Measurements from ENCODE around the gene FBXO24. TPM values are rescaled to one million over a fixed set of nuclear protein-coding genes. Genes with fewer than 3 reads are reported as not detected.

FBXO24 gene
- total and polyA plus RNA-seq, 9 donors, result 0.33 to 2.2 (median 0.63) TPM

GRCh38 chr7:100584683-100585510 is 1.2 kb upstream of the FBXO24 start:
- H3K36me3 ChIP-seq, result no peaks in the 10 kb centered on the region
- H3K27me3 ChIP-seq, result no peaks in the 10 kb centered on the region
- intact Hi-C loops (cut with DNase I), result loop anchor here in 1 of 4 donors (5.0 to 10.0 kb wide), 2 partner anchors 97 to 270 kb away; partner anchors contain the start of gene SLC12A9
- WGBS, 3 donors, result 2 to 4% (median 3%) methylated on average over 20 of the region's 20 CpGs
- H3K27ac ChIP-seq, result peak overlapping the region; percentile 65 to 86
- H3K9me3 ChIP-seq, result no peaks in the 10 kb centered on the region
- DNase-seq, result peak in 4 of 5 donors; percentile 69 to 79 (median 70)
- peaks cover 14% of the 10 kb centered on the region for H3K4me1 ChIP-seq (ENCODE audit: insufficient read depth)
- TF ChIP-seq POLR2A (IDR thresholded peaks at IDR 0.05), result no peak
- TF ChIP-seq EP300 (IDR thresholded peaks at IDR 0.05), result no peak
- no peak for TF ChIP-seq CTCF (IDR thresholded peaks at IDR 0.05)
- H3K4me3 ChIP-seq, result peak overlapping the region; percentile 80

- Histone ChIP-seq H3K4me1 (ENCODE audit: insufficient read depth) (peaks cover 14% of the 10 kb centered on the region), H3K9me3 (no peaks in the 10 kb centered on the region), H3K4me3 (peak within 1 kb of the TSS; percentile 83), H3K36me3 (no peaks in the 10 kb centered on the region), H3K27me3 (no peaks in the 10 kb centered on the region), H3K27ac (peak within 1 kb of the TSS; percentile 65 to 86)
- DNase-seq, result no peak
- TF ChIP-seq EP300 (IDR thresholded peaks at IDR 0.05) (no peak), CTCF (IDR thresholded peaks at IDR 0.05) (peak in 2 of 3 donors; percentile 29 to 41), POLR2A (IDR thresholded peaks at IDR 0.05) (peak; percentile 100)
- intact Hi-C loops (cut with DNase I), result loop anchor here in 2 of 4 donors (2.0 to 10.0 kb wide), 3 partner anchors 19 to 269 kb away; partner anchors contain the start of genes MOSPD3 (in 1 of the 2) and SLC12A9 (in 1 of the 2)
- 0 to 1% (median 0%) methylated on average over 54 to 61 of the region's 61 CpGs for WGBS, 3 donors
These were observed 440 bp upstream of the FBXO24 start, which contains the start of gene LRCH4 for GRCh38 chr7:100585511-100586265. TSS of gene LRCH4 (minus strand) at chr7:100586129. CDS start at chr7:100586100, 29 bp downstream.

- DNase-seq, result no peak
- no peak overlapping the region for H3K27ac ChIP-seq
- WGBS, 3 donors, result 75 to 94% (median 85%) methylated on average over 1 of the region's 1 CpG
- intact Hi-C loops (cut with DNase I), result loop anchor here in 1 of 4 donors (10.0 kb wide), 1 partner anchor 266 kb away; the partner anchor contains the start of gene SLC12A9
- TF ChIP-seq CTCF (IDR thresholded peaks at IDR 0.05) (no peak), EP300 (IDR thresholded peaks at IDR 0.05) (no peak), POLR2A (IDR thresholded peaks at IDR 0.05) (no peak)
- no peaks in the 10 kb centered on the region for H3K36me3 ChIP-seq
- peaks cover 9% of the 10 kb centered on the region for H3K4me1 ChIP-seq (ENCODE audit: insufficient read depth)
- no peaks in the 10 kb centered on the region for H3K9me3 ChIP-seq
- H3K4me3 ChIP-seq, result no peak overlapping the region
- no peaks in the 10 kb centered on the region for H3K27me3 ChIP-seq
These were observed 2.3 kb downstream of the FBXO24 start for GRCh38 chr7:100588438-100588837.

- Histone ChIP-seq H3K27me3 (no peaks in the 10 kb centered on the region), H3K9me3 (no peaks in the 10 kb centered on the region), H3K27ac (no peak overlapping the region), H3K4me3 (no peak overlapping the region), H3K4me1 (ENCODE audit: insufficient read depth) (peaks cover 4% of the 10 kb centered on the region), H3K36me3 (no peaks in the 10 kb centered on the region)
- no peak for TF ChIP-seq EP300 (IDR thresholded peaks at IDR 0.05)
- peak in 1 of 5 donors; percentile 25 for DNase-seq
- intact Hi-C loops (cut with DNase I), result loop anchor here in 1 of 4 donors (10.0 kb wide), 1 partner anchor 265 kb away; the partner anchor contains the start of gene SLC12A9
- 34 to 47% (median 37%) methylated on average over 7 of the region's 7 CpGs for WGBS, 3 donors
These were observed 3.3 kb downstream of the FBXO24 start for GRCh38 chr7:100589341-100589947.
